Left ventricle myocardium inferior (tissue), 1 donor: ENCODE measurements around the gene ZCCHC2. TPM values are rescaled to one million over a fixed set of nuclear protein-coding genes. Genes with fewer than 3 reads are reported as not detected.

Experiments used
- DNase-seq: peaks from one replicate; pipeline ENCODE4 v3.0.0-alpha.2; 2020
- H3K27ac ChIP-seq: fragments of 200-600 bp; replicated peaks from 2 replicates; pipeline ENCODE4 v1.8.0; 2021
- H3K27me3 ChIP-seq: fragments of 200-600 bp; 2 replicates; pipeline ENCODE4 v1.8.0; 2021; ENCODE audit warnings: low read depth
- H3K36me3 ChIP-seq: fragments of 200-600 bp; 2 replicates; pipeline ENCODE4 v1.8.0; 2021
- H3K4me1 ChIP-seq: fragments of 200-600 bp; 2 replicates; pipeline ENCODE4 v1.8.0; 2021
- H3K4me3 ChIP-seq: fragments of 200-600 bp; 2 replicates; pipeline ENCODE4 v1.8.0; 2021; ENCODE audit warnings: mild to moderate bottlenecking, moderate library complexity
- H3K9me3 ChIP-seq: fragments of 200-600 bp; replicated peaks from 2 replicates; pipeline ENCODE4 v1.8.0; 2021
- intact Hi-C: fragments of 100-400 bp; cut with micrococcal nuclease; formaldehyde crosslinking; loops from one replicate; pipeline ENCODE4 v1.11.0; 2022
- total RNA-seq: library from RNA; stranded (reverse); fragmentation: NEBNext Ultra II Directional; extraction: Animal tissue kit (Norgen Biotek cat#: 25700); gene quantifications from one replicate; pipeline ENCODE4 v1.2.1, GENCODE V29; 2021
- TF ChIP-seq, protein P1 (sequence below): fragments of 200-600 bp; IDR thresholded peaks from 2 replicates; pipeline ENCODE4 v1.8.0; 2021; ENCODE audit warnings: antibody characterized with exemption, mild to moderate bottlenecking, borderline replicate concordance
- donor health status: DM: no; HTN: yes; CAD: no; lungs with severe emphysema.

ZCCHC2 gene
- total RNA-seq, 1 donor from 2014 or later = 13.1 TPM

GRCh38 chr18:62558015-62558663, 35.3 kb downstream of the ZCCHC2 start:
- no peak for DNase-seq
- Histone ChIP-seq H3K4me1 (peaks cover 13% of the 10 kb centered on the region), H3K27ac (no peak overlapping the region), H3K4me3 (no peak overlapping the region), H3K27me3 (no peaks in the 10 kb centered on the region), H3K36me3 (peaks cover 72% of the 10 kb centered on the region), H3K9me3 (no peaks in the 10 kb centered on the region)
- intact Hi-C loops = no loop called here
- TF ChIP-seq, protein P1, sequence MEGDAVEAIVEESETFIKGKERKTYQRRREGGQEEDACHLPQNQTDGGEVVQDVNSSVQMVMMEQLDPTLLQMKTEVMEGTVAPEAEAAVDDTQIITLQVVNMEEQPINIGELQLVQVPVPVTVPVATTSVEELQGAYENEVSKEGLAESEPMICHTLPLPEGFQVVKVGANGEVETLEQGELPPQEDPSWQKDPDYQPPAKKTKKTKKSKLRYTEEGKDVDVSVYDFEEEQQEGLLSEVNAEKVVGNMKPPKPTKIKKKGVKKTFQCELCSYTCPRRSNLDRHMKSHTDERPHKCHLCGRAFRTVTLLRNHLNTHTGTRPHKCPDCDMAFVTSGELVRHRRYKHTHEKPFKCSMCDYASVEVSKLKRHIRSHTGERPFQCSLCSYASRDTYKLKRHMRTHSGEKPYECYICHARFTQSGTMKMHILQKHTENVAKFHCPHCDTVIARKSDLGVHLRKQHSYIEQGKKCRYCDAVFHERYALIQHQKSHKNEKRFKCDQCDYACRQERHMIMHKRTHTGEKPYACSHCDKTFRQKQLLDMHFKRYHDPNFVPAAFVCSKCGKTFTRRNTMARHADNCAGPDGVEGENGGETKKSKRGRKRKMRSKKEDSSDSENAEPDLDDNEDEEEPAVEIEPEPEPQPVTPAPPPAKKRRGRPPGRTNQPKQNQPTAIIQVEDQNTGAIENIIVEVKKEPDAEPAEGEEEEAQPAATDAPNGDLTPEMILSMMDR = no peak

GRCh38 chr18:62564044-62564443, 41.2 kb downstream of the ZCCHC2 start:
- Histone ChIP-seq H3K4me3 (no peak overlapping the region), H3K9me3 (no peaks in the 10 kb centered on the region), H3K27ac (no peak overlapping the region), H3K27me3 (no peaks in the 10 kb centered on the region), H3K4me1 (no peaks in the 10 kb centered on the region), H3K36me3 (peaks cover 98% of the 10 kb centered on the region)
- TF ChIP-seq, protein P1 = no peak
- intact Hi-C loops = no loop called here
- DNase-seq = no peak

- intact Hi-C loops = no loop called here
Observed at GRCh38 chr18:62566199-62566598, 43.4 kb downstream of the ZCCHC2 start.

GRCh38 chr18:62566818-62567217, 44.0 kb downstream of the ZCCHC2 start:
- Histone ChIP-seq H3K9me3 (no peaks in the 10 kb centered on the region), H3K36me3 (peaks cover 98% of the 10 kb centered on the region), H3K4me3 (no peak overlapping the region), H3K27me3 (no peaks in the 10 kb centered on the region), H3K27ac (no peak overlapping the region), H3K4me1 (no peaks in the 10 kb centered on the region)
- intact Hi-C loops = no loop called here
- TF ChIP-seq, protein P1 = no peak
- no peak for DNase-seq

More at GRCh38 chr18:62566199-62566598, 43.4 kb downstream of the ZCCHC2 start:
- peaks cover 98% of the 10 kb centered on the region for H3K36me3 ChIP-seq
- no peak overlapping the region for H3K4me3 ChIP-seq
- TF ChIP-seq, protein P1 = peak; percentile 56
- no peaks in the 10 kb centered on the region for H3K27me3 ChIP-seq
- H3K4me1 ChIP-seq = no peaks in the 10 kb centered on the region
- H3K27ac ChIP-seq = no peak overlapping the region
- no peak for DNase-seq
- no peaks in the 10 kb centered on the region for H3K9me3 ChIP-seq

DNA sequence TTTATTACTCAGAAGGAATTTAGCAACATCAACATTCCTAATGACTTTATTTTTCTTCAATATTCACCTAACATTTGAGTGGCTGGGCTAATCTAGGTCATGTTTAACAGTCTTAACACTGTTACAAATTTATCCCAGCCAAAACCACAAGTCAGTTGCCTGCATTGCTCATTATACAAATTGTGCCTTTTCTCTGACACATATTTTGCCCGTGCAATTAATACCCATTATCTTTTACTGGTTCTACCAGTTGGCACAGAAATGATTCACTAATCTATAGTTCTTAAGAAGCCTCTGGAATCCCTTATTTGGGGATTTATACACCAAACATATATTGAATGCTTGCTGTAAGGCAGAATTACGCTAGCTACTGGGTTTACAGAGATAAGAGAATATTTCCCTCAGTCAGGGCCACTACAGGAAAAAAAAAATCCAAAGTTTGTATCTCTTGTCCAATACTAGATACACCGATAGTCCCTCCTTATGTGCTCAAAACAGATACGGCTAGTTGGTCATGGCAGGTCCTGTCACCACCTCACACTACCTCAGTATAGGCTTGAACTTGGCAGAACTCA, 46.3 kb downstream of the ZCCHC2 start:
- Histone ChIP-seq H3K9me3 (no peaks in the 10 kb centered on the region), H3K36me3 (peaks cover 97% of the 10 kb centered on the region), H3K4me1 (no peaks in the 10 kb centered on the region), H3K4me3 (no peak overlapping the region), H3K27me3 (no peaks in the 10 kb centered on the region), H3K27ac (no peak overlapping the region)
- intact Hi-C loops = no loop called here
- DNase-seq = no peak
- TF ChIP-seq, protein P1 = no peak
